ENCODE results near the gene MT4. TPM values are rescaled to one million over a fixed set of nuclear protein-coding genes. Genes with fewer than 3 reads are reported as not detected.

The MT4 gene
- total and polyA plus RNA-seq, 9 donors, result not detected

GRCh38 chr16:56560447-56560846, 4.4 kb upstream of the MT4 start:
- Histone ChIP-seq H3K27ac (no peak overlapping the region), H3K4me1 (ENCODE audit: insufficient read depth) (no peaks in the 10 kb centered on the region), H3K4me3 (no peak overlapping the region), H3K9me3 (no peaks in the 10 kb centered on the region), H3K36me3 (no peaks in the 10 kb centered on the region), H3K27me3 (no peaks in the 10 kb centered on the region)
- TF ChIP-seq POLR2A (IDR thresholded peaks at IDR 0.05) (no peak), CTCF (IDR thresholded peaks at IDR 0.05) (no peak), EP300 (IDR thresholded peaks at IDR 0.05) (no peak)
- intact Hi-C loops (cut with DNase I), result no loop called here
- no peak for DNase-seq
- WGBS, 3 donors, result 64 to 71% (median 70%) methylated on average over 1 of the region's 1 CpG

DNA sequence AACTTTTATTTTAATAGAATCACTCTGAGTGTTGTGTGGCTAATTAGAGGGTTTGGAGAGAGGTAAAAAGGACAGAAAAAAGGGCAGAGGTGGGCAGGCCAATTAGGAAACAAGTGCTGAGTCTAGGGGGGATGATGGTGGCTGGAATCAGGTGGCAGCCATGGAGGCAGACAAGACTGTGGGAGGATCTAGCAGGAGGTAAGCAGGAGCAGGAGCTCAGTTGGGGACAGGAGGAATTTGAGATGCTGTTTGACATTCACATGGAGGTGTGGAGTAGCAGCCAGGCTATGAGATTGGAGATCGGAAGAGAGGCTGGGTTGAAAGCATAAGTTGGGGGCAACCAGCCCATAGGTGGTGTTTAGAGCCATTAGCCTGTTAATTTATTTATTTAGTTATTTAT, 3.7 kb upstream of the MT4 start:
- intact Hi-C loops (cut with DNase I), result no loop called here
- Histone ChIP-seq H3K36me3 (no peaks in the 10 kb centered on the region), H3K4me1 (ENCODE audit: insufficient read depth) (no peaks in the 10 kb centered on the region), H3K27me3 (no peaks in the 10 kb centered on the region), H3K9me3 (no peaks in the 10 kb centered on the region), H3K4me3 (no peak overlapping the region), H3K27ac (no peak overlapping the region)
- DNase-seq, result no peak
- TF ChIP-seq POLR2A (IDR thresholded peaks at IDR 0.05) (no peak), CTCF (IDR thresholded peaks at IDR 0.05) (no peak), EP300 (IDR thresholded peaks at IDR 0.05) (no peak)
- WGBS, 3 donors, result 31 to 59% (median 49%) methylated on average over 1 of the region's 1 CpG

DNA sequence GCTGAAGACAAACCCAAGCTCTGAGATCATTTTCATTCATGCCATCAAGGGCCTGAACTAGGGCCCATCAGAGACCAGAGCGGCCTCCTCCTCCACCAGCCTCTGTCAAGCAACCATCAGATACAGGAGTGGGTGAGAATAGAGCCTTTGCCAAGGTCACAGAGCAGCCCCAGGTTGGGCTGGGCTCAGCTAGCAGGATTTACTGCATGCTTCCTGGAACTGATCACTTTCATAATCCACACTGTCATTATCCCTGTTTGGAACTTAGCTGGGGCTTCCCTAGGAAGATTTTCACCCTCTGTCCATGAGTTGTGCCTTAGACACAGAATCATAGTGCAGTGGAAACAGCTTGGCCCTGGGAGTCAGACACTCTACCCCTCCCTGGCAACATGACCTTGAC, 5.1 kb downstream of the MT4 start:
- Histone ChIP-seq H3K27ac (no peak overlapping the region), H3K4me1 (ENCODE audit: insufficient read depth) (no peaks in the 10 kb centered on the region), H3K4me3 (no peak overlapping the region), H3K27me3 (no peaks in the 10 kb centered on the region), H3K9me3 (no peaks in the 10 kb centered on the region), H3K36me3 (no peaks in the 10 kb centered on the region)
- intact Hi-C loops (cut with DNase I), result no loop called here
- 75 to 100% (median 89%) methylated on average over 1 of the region's 1 CpG for WGBS, 3 donors
- no peak for TF ChIP-seq POLR2A (IDR thresholded peaks at IDR 0.05)
- TF ChIP-seq EP300 (IDR thresholded peaks at IDR 0.05), result no peak
- no peak for TF ChIP-seq CTCF (IDR thresholded peaks at IDR 0.05)
- no peak for DNase-seq

DNA sequence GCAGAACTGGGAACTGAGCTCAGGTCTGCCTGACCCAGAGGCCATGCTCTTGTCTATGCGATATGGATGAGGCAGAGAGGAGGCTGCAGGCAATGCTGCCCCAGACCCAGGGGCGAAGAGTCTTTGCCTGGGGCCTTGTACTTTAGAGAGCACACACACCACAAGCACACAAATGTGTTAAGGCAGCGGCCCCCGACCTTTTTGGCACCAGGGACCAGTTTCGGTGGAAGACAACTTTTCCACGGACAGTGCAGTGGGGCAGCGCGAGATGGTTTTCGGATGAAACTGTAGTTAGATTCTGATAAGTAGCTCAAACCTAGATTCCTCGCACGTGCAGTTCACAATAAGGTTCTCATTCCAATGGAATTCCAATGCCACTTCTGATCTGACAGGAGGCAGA, 6.7 kb downstream of the MT4 start:
- intact Hi-C loops (cut with DNase I), result no loop called here
- peak in 1 of 5 donors; percentile 5 for DNase-seq

More for the DNA sequence above, 6.7 kb downstream of the MT4 start:
- Histone ChIP-seq H3K9me3 (no peaks in the 10 kb centered on the region), H3K27me3 (no peaks in the 10 kb centered on the region), H3K27ac (no peak overlapping the region), H3K4me3 (no peak overlapping the region), H3K36me3 (no peaks in the 10 kb centered on the region), H3K4me1 (ENCODE audit: insufficient read depth) (no peaks in the 10 kb centered on the region)
- TF ChIP-seq POLR2A (IDR thresholded peaks at IDR 0.05) (no peak), CTCF (IDR thresholded peaks at IDR 0.05) (no peak), EP300 (IDR thresholded peaks at IDR 0.05) (no peak)
- 77 to 81% (median 79%) methylated on average over 11 of the region's 11 CpGs for WGBS, 3 donors

Measured in ovary (tissue), 9 donors.